Keratinocyte (primary cell): Measurements from ENCODE around the gene CARS1.

Experiments
- CTCF ChIP-seq, 3 experiments: IDR thresholded peaks in 1 of 3; conservative IDR thresholded peaks in 1 of 3; optimal IDR thresholded peaks in 1 of 3; 2 replicates in 2 of 3; 3 replicates in 1 of 3; pipeline versions ENCODE3 to v1.5.1; 2011; ENCODE audit warnings: low read length in 3 of 3, mild to moderate bottlenecking in 3 of 3, moderate library complexity in 2 of 3, control low read depth in 1 of 3, inconsistent platforms in 1 of 3; ENCODE audit not compliant: insufficient read depth in 2 of 3; ENCODE audit errors: extremely low read depth in 1 of 3
- EZH2 ChIP-seq: IDR thresholded peaks from one replicate; pipeline ENCODE4 v1.6.1; 2012; ENCODE audit warnings: inconsistent platforms, mild to moderate bottlenecking, low read length, moderate library complexity

GRCh38 chr11:3093281-3094191 is 36.3 kb upstream of the CARS1 start:
- TF ChIP-seq CTCF (optimal IDR thresholded peaks at IDR 0.05 in 1 of 3, IDR thresholded peaks at IDR 0.05 in 1 of 3, conservative IDR thresholded peaks at IDR 0.05 in 1 of 3; ENCODE audit: extremely low read depth in 1 of 3, insufficient read depth in 2 of 3, low read length in 3 of 3): no peak
- TF ChIP-seq EZH2: no peak
